Mesenchymal stem cell (in vitro differentiated cells and primary cell): ENCODE results near the gene FAM227B.

Source experiments
- DNase-seq: peaks from one replicate; pipeline ENCODE4 v3.0.0-alpha.2; 2013
- H2AFZ ChIP-seq: one replicate; pipeline ENCODE4 v1.6.1; 2013; ENCODE audit warnings: low read depth, mild to moderate bottlenecking, control low read depth, inconsistent platforms, low read length, moderate library complexity
- H2AK5ac ChIP-seq: 2 replicates; pipeline ENCODE4 v1.6.1; 2013; ENCODE audit warnings: low read length, moderate library complexity, mild to moderate bottlenecking, inconsistent platforms; ENCODE audit not compliant: severe bottlenecking
- H2BK120ac ChIP-seq: one replicate; pipeline ENCODE4 v1.6.1; 2013; ENCODE audit warnings: low read depth, mild to moderate bottlenecking, inconsistent platforms, low read length, moderate library complexity
- H2BK12ac ChIP-seq, 2 experiments: one replicate each; pipeline ENCODE4 v1.6.1; 2013; ENCODE audit warnings: inconsistent platforms in 2 of 2, low read length in 2 of 2, mild to moderate bottlenecking in 2 of 2, moderate library complexity in 2 of 2, control low read depth in 1 of 2
- H2BK15ac ChIP-seq: one replicate; pipeline ENCODE4 v1.6.1; 2013; ENCODE audit warnings: mild to moderate bottlenecking, low read depth, inconsistent platforms; ENCODE audit not compliant: poor library complexity, severe bottlenecking
- H2BK5ac ChIP-seq: 2 replicates; pipeline ENCODE4 v1.6.1; 2013; ENCODE audit warnings: low read depth, mild to moderate bottlenecking, low read length, control low read depth, inconsistent platforms; ENCODE audit not compliant: poor library complexity, severe bottlenecking
- H3K14ac ChIP-seq, 2 experiments: one replicate each; pipeline ENCODE4 v1.6.1; 2013; ENCODE audit warnings: inconsistent platforms in 2 of 2, low read length in 2 of 2, control low read depth in 1 of 2, mild to moderate bottlenecking in 1 of 2, moderate library complexity in 1 of 2
- H3K18ac ChIP-seq, 2 experiments: one replicate each; pipeline ENCODE4 v1.6.1; 2013; ENCODE audit warnings: inconsistent platforms in 2 of 2, low read length in 2 of 2, control low read depth in 1 of 2, low read depth in 1 of 2, mild to moderate bottlenecking in 1 of 2
- H3K23ac ChIP-seq, 2 experiments: one replicate each; pipeline ENCODE4 v1.6.1; 2013; ENCODE audit warnings: inconsistent platforms in 2 of 2, low read length in 2 of 2, mild to moderate bottlenecking in 2 of 2, moderate library complexity in 2 of 2, control low read depth in 1 of 2
- H3K27ac ChIP-seq: 2 replicates; pipeline ENCODE4 v1.5.1; 2013; ENCODE audit warnings: mild to moderate bottlenecking, moderate library complexity, low read length, control low read depth, inconsistent platforms; ENCODE audit not compliant: poor library complexity, severe bottlenecking
- H3K27me3 ChIP-seq, 2 experiments: 2 replicates each; pipeline versions ENCODE4 v1.6.1 to v1.7.0; 2013; ENCODE audit warnings: low read length in 2 of 2, mild to moderate bottlenecking in 2 of 2, moderate library complexity in 2 of 2, control low read depth in 1 of 2, inconsistent platforms in 1 of 2; ENCODE audit not compliant: control insufficient read depth in 1 of 2, insufficient read depth in 1 of 2
- H3K36me3 ChIP-seq, 2 experiments: 2 replicates each; pipeline versions ENCODE4 v1.6.1 to v1.7.0; 2013; ENCODE audit warnings: low read length in 2 of 2, control low read depth in 1 of 2, inconsistent platforms in 1 of 2, low read depth in 1 of 2, mild to moderate bottlenecking in 1 of 2; ENCODE audit not compliant: insufficient read depth in 2 of 2, control insufficient read depth in 1 of 2
- H3K4ac ChIP-seq, 2 experiments: one replicate each; pipeline ENCODE4 v1.6.1; 2013; ENCODE audit warnings: inconsistent platforms in 2 of 2, low read length in 2 of 2, mild to moderate bottlenecking in 2 of 2, moderate library complexity in 2 of 2, control low read depth in 1 of 2, low read depth in 1 of 2
- H3K4me1 ChIP-seq: 2 replicates; pipeline ENCODE4 v1.6.1; 2013; ENCODE audit warnings: low read depth, low read length, control low read depth; ENCODE audit not compliant: control insufficient read depth, insufficient read depth
- H3K4me2 ChIP-seq: 2 replicates; pipeline ENCODE4 v1.6.1; 2013; ENCODE audit warnings: low read length, mild to moderate bottlenecking, inconsistent platforms; ENCODE audit not compliant: poor library complexity, severe bottlenecking
- H3K4me3 ChIP-seq, 2 experiments: 2 replicates each; pipeline versions ENCODE4 v1.5.1 to v1.7.0; 2013; ENCODE audit warnings: low read length in 2 of 2, mild to moderate bottlenecking in 2 of 2, control low read depth in 1 of 2, low read depth in 1 of 2; ENCODE audit not compliant: insufficient read depth in 1 of 2
- H3K79me1 ChIP-seq: replicated peaks from 2 replicates; pipeline ENCODE4 v1.6.1; 2013; ENCODE audit warnings: mild to moderate bottlenecking, control low read depth, low read length, inconsistent platforms; ENCODE audit not compliant: poor library complexity, severe bottlenecking
- H3K9ac ChIP-seq: 2 replicates; pipeline ENCODE4 v1.7.0; 2013; ENCODE audit warnings: mild to moderate bottlenecking, low read length, moderate library complexity
- H3K9me3 ChIP-seq: 2 replicates; pipeline ENCODE4 v1.7.0; 2013; ENCODE audit warnings: mild to moderate bottlenecking, low read length; ENCODE audit not compliant: control insufficient read depth
- H4K8ac ChIP-seq: one replicate; pipeline ENCODE4 v1.6.1; 2013; ENCODE audit warnings: inconsistent platforms, mild to moderate bottlenecking, low read length, moderate library complexity
- H4K91ac ChIP-seq: one replicate; pipeline ENCODE4 v1.6.1; 2013; ENCODE audit warnings: mild to moderate bottlenecking, low read length, inconsistent platforms
- WGBS: methylation state at CpG from one replicate; pipeline ENCODE4 v1.1.7; 2013; ENCODE audit warnings: mixed read lengths; 5-methylcytosine and 5-hydroxymethylcytosine counted together

FAM227B gene

GRCh38 chr15:49468481-49468839 lies 152.2 kb downstream of the FAM227B start:
- H3K9me3 ChIP-seq, result no peaks in the 10 kb centered on the region
- WGBS, result 100% methylated on average over 1 of the region's 2 CpGs
- H2BK12ac ChIP-seq, result no peak overlapping the region
- no peak overlapping the region for H2BK15ac ChIP-seq
- no peak overlapping the region for H2AFZ ChIP-seq
- H3K27ac ChIP-seq, result no peak overlapping the region
- no peaks in the 10 kb centered on the region for H3K4me1 ChIP-seq
- H3K23ac ChIP-seq, result no peak overlapping the region
- H4K91ac ChIP-seq, result no peak overlapping the region
- H3K4me2 ChIP-seq, result no peak overlapping the region
- H2BK120ac ChIP-seq, result no peak overlapping the region
- no peak overlapping the region for H4K8ac ChIP-seq
- H3K18ac ChIP-seq, result no peak overlapping the region
- H2BK5ac ChIP-seq, result no peak overlapping the region
- DNase-seq, result peak; percentile 34
- no peaks in the 10 kb centered on the region for H3K27me3 ChIP-seq
- no peak overlapping the region for H2AK5ac ChIP-seq
- H3K14ac ChIP-seq, result no peak overlapping the region
- no peaks in the 10 kb centered on the region for H3K79me1 ChIP-seq
- H3K36me3 ChIP-seq, result peaks cover 0 to 94% of the 10 kb centered on the region in 2 experiments
- H3K4me3 ChIP-seq, result peak overlapping the region in 1 of 2 experiments; percentile 63
- peak overlapping the region; percentile 89 for H3K9ac ChIP-seq
- H3K4ac ChIP-seq, result no peak overlapping the region

DNA sequence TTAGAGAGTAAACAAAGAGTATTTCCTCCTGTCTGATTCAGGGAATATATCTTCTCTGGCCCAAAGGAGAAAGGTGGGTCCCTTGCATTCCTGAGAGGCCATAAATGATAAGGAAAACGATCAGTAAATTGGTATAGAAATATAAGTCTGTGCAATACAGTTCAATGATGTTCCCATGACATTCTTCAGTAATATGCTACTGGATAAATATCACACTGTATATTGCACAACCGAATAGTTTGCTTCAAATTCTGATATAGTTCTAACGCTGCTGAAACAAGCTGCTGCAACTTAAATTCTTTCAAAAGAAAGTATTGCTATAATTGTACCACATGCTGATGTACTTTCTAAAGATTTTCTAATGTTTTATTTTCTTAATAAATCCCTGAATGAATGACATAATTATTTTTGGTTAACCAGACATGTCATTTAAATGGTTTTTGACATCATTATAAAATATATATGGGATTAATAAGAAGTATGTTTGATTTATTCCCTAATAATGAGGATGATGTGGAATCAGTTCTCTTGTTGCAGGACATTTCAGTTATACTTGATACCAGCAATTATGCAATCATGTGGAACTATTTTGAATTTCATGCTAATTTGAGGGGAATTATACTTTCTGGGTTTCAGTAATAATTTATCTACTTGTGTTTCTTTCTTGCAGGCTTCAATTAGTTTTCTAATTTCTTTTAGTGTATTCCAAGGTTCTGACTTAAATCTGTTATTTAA lies 152.7 kb downstream of the FAM227B start:
- Histone ChIP-seq H3K4me3 (peak overlapping the region in 1 of 2 experiments; percentile 63), H3K27me3 (no peaks in the 10 kb centered on the region), H2AK5ac (no peak overlapping the region), H2BK12ac (no peak overlapping the region), H3K4me1 (no peaks in the 10 kb centered on the region), H4K8ac (no peak overlapping the region), H2BK120ac (no peak overlapping the region), H4K91ac (no peak overlapping the region), H3K14ac (no peak overlapping the region), H2AFZ (no peak overlapping the region), H3K4ac (no peak overlapping the region), H3K23ac (no peak overlapping the region), H3K79me1 (no peaks in the 10 kb centered on the region), H3K27ac (no peak overlapping the region), H3K18ac (no peak overlapping the region), H2BK5ac (no peak overlapping the region), H3K9me3 (no peaks in the 10 kb centered on the region), H3K9ac (peak overlapping the region; percentile 89), H2BK15ac (no peak overlapping the region), H3K36me3 (peaks cover 0 to 94% of the 10 kb centered on the region in 2 experiments), H3K4me2 (no peak overlapping the region)
- 71% methylated on average over 1 of the region's 3 CpGs for WGBS
- no peak for DNase-seq

- Histone ChIP-seq H2AK5ac (no peak overlapping the region), H3K27me3 (no peaks in the 10 kb centered on the region), H2BK15ac (no peak overlapping the region), H3K4me3 (peak overlapping the region in 1 of 2 experiments; percentile 63), H3K4me2 (no peak overlapping the region), H2BK5ac (no peak overlapping the region), H3K14ac (no peak overlapping the region), H3K9ac (peak overlapping the region; percentile 89), H3K79me1 (no peaks in the 10 kb centered on the region), H3K4me1 (no peaks in the 10 kb centered on the region), H3K36me3 (peaks cover 0 to 94% of the 10 kb centered on the region in 2 experiments), H3K23ac (no peak overlapping the region), H4K8ac (no peak overlapping the region), H3K27ac (no peak overlapping the region), H2BK120ac (no peak overlapping the region), H3K9me3 (no peaks in the 10 kb centered on the region), H3K4ac (no peak overlapping the region), H3K18ac (no peak overlapping the region), H2AFZ (no peak overlapping the region), H2BK12ac (no peak overlapping the region), H4K91ac (no peak overlapping the region)
- WGBS, result 100% methylated on average over 1 of the region's 1 CpG
- DNase-seq, result no peak
These were observed 154.5 kb downstream of the FAM227B start for GRCh38 chr15:49466119-49466518.

GRCh38 chr15:49464522-49464921 lies 156.1 kb downstream of the FAM227B start:
- Histone ChIP-seq H3K27me3 (no peaks in the 10 kb centered on the region), H2BK12ac (no peak overlapping the region), H2BK5ac (no peak overlapping the region), H3K9me3 (no peaks in the 10 kb centered on the region), H2BK120ac (no peak overlapping the region), H3K27ac (no peak overlapping the region), H3K4me2 (no peak overlapping the region), H3K4me1 (no peaks in the 10 kb centered on the region), H4K8ac (no peak overlapping the region), H3K4me3 (peak overlapping the region in 1 of 2 experiments; percentile 41), H3K23ac (no peak overlapping the region), H2AK5ac (no peak overlapping the region), H3K18ac (no peak overlapping the region), H4K91ac (no peak overlapping the region), H2BK15ac (no peak overlapping the region), H3K14ac (no peak overlapping the region), H3K36me3 (peaks cover 0 to 94% of the 10 kb centered on the region in 2 experiments), H3K4ac (no peak overlapping the region), H3K79me1 (no peaks in the 10 kb centered on the region), H3K9ac (peak overlapping the region; percentile 70), H2AFZ (no peak overlapping the region)
- 0% methylated on average over 1 of the region's 3 CpGs for WGBS
- DNase-seq, result no peak
